ENCODE measurements around the gene CX3CR1. TPM values are rescaled to one million over a fixed set of nuclear protein-coding genes. Genes with fewer than 3 reads are reported as not detected.

Gene CX3CR1
- total RNA-seq, 1 experiment from 2014 or later: not detected

DNA sequence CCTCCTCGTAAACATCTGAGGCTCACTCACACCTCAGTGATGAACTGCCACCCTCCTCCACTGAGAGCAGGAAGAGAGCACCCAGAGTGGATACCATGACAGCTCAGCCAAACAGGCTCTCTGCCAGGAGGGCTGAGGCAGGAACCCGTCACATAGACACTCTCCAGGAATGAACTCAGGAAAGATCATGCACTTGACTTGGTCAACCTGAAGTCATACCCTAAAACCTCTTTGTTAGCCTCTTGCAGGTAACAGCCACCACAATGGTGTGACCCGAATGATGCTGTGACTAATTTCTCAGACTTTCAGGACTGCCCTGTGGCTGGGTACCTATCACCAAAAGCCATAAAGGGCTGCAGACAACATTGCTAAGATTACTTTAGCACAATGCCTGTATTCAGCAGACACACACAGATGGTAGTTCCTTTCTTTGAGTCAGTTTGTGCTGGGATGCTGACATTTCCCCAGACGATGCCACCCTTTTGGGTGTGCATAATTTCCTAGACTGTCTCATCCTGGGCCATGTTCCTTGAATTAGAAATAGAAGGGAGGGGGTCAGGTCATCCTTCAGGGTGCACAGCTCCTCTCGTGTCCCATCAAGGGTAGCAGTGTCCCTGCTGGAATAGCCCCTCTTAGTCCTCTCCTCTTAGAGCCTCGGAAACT lies 30.3 kb downstream of the CX3CR1 start:
- intact Hi-C loops (cut with micrococcal nuclease; ENCODE audit: unreplicated experiment): no loop called here
- CTCF ChIA-PET: no interaction called here
- TF ChIP-seq, protein P1, sequence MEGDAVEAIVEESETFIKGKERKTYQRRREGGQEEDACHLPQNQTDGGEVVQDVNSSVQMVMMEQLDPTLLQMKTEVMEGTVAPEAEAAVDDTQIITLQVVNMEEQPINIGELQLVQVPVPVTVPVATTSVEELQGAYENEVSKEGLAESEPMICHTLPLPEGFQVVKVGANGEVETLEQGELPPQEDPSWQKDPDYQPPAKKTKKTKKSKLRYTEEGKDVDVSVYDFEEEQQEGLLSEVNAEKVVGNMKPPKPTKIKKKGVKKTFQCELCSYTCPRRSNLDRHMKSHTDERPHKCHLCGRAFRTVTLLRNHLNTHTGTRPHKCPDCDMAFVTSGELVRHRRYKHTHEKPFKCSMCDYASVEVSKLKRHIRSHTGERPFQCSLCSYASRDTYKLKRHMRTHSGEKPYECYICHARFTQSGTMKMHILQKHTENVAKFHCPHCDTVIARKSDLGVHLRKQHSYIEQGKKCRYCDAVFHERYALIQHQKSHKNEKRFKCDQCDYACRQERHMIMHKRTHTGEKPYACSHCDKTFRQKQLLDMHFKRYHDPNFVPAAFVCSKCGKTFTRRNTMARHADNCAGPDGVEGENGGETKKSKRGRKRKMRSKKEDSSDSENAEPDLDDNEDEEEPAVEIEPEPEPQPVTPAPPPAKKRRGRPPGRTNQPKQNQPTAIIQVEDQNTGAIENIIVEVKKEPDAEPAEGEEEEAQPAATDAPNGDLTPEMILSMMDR (IDR thresholded peaks at IDR 0.05): no peak
- no peak for TF ChIP-seq SIN3A (IDR thresholded peaks at IDR 0.05; ENCODE audit: borderline replicate concordance, insufficient read depth, low read depth, low read length)
- TF ChIP-seq, protein P2, sequence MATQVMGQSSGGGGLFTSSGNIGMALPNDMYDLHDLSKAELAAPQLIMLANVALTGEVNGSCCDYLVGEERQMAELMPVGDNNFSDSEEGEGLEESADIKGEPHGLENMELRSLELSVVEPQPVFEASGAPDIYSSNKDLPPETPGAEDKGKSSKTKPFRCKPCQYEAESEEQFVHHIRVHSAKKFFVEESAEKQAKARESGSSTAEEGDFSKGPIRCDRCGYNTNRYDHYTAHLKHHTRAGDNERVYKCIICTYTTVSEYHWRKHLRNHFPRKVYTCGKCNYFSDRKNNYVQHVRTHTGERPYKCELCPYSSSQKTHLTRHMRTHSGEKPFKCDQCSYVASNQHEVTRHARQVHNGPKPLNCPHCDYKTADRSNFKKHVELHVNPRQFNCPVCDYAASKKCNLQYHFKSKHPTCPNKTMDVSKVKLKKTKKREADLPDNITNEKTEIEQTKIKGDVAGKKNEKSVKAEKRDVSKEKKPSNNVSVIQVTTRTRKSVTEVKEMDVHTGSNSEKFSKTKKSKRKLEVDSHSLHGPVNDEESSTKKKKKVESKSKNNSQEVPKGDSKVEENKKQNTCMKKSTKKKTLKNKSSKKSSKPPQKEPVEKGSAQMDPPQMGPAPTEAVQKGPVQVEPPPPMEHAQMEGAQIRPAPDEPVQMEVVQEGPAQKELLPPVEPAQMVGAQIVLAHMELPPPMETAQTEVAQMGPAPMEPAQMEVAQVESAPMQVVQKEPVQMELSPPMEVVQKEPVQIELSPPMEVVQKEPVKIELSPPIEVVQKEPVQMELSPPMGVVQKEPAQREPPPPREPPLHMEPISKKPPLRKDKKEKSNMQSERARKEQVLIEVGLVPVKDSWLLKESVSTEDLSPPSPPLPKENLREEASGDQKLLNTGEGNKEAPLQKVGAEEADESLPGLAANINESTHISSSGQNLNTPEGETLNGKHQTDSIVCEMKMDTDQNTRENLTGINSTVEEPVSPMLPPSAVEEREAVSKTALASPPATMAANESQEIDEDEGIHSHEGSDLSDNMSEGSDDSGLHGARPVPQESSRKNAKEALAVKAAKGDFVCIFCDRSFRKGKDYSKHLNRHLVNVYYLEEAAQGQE (IDR thresholded peaks at IDR 0.05; ENCODE audit: insufficient read depth in 1 of 2, low read depth in 2 of 2, low read length in 1 of 2): no peak
- no peak for TF ChIP-seq TCF7L2 (IDR thresholded peaks at IDR 0.05; ENCODE audit: low read depth, low read length)
- no peak for TF ChIP-seq POLR2AphosphoS5 (IDR thresholded peaks at IDR 0.05; ENCODE audit: low read depth, low read length)
- no peak for DNase-seq (ENCODE audit: low read depth, low spot score)
- Histone ChIP-seq H3K27ac (ENCODE audit: low read length) (no peak overlapping the region), H3K4me3 (ENCODE audit: low read depth in 2 of 2, low read length in 2 of 2) (no peak overlapping the region), H3K9me3 (ENCODE audit: control insufficient read depth, insufficient read depth, low read depth, low read length) (no peaks in the 10 kb centered on the region), H3K27me3 (ENCODE audit: control insufficient read depth, insufficient read depth, low read length) (no peaks in the 10 kb centered on the region), H3K36me3 (ENCODE audit: control insufficient read depth, insufficient read depth, low read length) (no peaks in the 10 kb centered on the region), H3K4me1 (ENCODE audit: control insufficient read depth, insufficient read depth, low read length) (no peaks in the 10 kb centered on the region)
- POLR2A ChIA-PET: no interaction called here
- in situ Hi-C loops (cut with HindIII; ENCODE audit: low pct_unique_long_range_greater_than_20kb, low sequenced_read_pairs): no loop called here
- no TSS peak for BruUV-seq (replicated peaks)
- ATAC-seq: no peak

DNA sequence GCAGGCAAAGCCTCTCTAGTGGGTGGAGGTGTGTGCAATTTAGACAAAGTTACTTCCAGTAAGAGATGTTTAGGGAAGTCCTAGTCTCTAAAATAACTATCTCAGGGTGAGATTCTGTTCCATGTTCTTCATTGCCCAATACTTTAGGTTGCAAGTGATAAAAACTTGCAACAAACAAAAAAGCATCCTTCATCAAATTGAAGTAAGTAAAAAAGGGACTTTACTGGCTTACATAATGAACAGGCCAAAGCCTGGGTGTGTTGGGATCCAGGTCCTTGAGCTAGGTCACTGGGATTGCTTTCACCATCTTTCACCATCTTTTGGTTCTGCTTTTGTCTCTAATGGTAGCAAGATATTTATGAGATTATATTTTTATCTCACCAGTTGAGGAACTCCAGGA lies 38.3 kb downstream of the CX3CR1 start:
- Histone ChIP-seq H3K4me1 (ENCODE audit: control insufficient read depth, insufficient read depth, low read length) (no peaks in the 10 kb centered on the region), H3K4me3 (ENCODE audit: low read depth in 2 of 2, low read length in 2 of 2) (no peak overlapping the region), H3K27ac (ENCODE audit: low read length) (no peak overlapping the region), H3K9me3 (ENCODE audit: control insufficient read depth, insufficient read depth, low read depth, low read length) (no peaks in the 10 kb centered on the region), H3K27me3 (ENCODE audit: control insufficient read depth, insufficient read depth, low read length) (no peaks in the 10 kb centered on the region), H3K36me3 (ENCODE audit: control insufficient read depth, insufficient read depth, low read length) (no peaks in the 10 kb centered on the region)
- ATAC-seq: no peak
- POLR2A ChIA-PET: no interaction called here
- in situ Hi-C loops (cut with HindIII; ENCODE audit: low pct_unique_long_range_greater_than_20kb, low sequenced_read_pairs) (no loop called here), intact Hi-C loops (cut with micrococcal nuclease; ENCODE audit: unreplicated experiment) (no loop called here)
- CTCF ChIA-PET: no interaction called here
- TF ChIP-seq, protein P1 (IDR thresholded peaks at IDR 0.05): no peak
- no peak for TF ChIP-seq POLR2AphosphoS5 (IDR thresholded peaks at IDR 0.05; ENCODE audit: low read depth, low read length)
- TF ChIP-seq TCF7L2 (IDR thresholded peaks at IDR 0.05; ENCODE audit: low read depth, low read length): no peak
- TF ChIP-seq SIN3A (IDR thresholded peaks at IDR 0.05; ENCODE audit: borderline replicate concordance, insufficient read depth, low read depth, low read length): no peak
- TF ChIP-seq, protein P2 (IDR thresholded peaks at IDR 0.05; ENCODE audit: insufficient read depth in 1 of 2, low read depth in 2 of 2, low read length in 1 of 2): no peak
- DNase-seq (ENCODE audit: low read depth, low spot score): no peak
- no TSS peak for BruUV-seq (replicated peaks)

Measured in Panc1 (cell line).